Loucy (cell line): ENCODE data around the gene PKHD1.
"Not testable (repeated sequence)": the region's sequence is repeated elsewhere in the genome, so short reads cannot be mapped to it uniquely, and the experiment has no call there.

ENCODE experiments used
- H2AFZ ChIP-seq: fragments of 200-600 bp; sonication (generic); 2 replicates; pipeline ENCODE4 v1.6.0; 2016; ENCODE audit warnings: antibody characterized with exemption, mild to moderate bottlenecking, low read length, moderate library complexity
- H3F3A ChIP-seq: fragments of 200-600 bp; 2 replicates; pipeline ENCODE4 v1.6.0; 2016; ENCODE audit warnings: antibody characterized with exemption, low read depth, mild to moderate bottlenecking
- H3K27me3 ChIP-seq: fragments of 200-600 bp; sonication (generic); 2 replicates; pipeline ENCODE4 v1.6.1; 2014; ENCODE audit warnings: low read length, mild to moderate bottlenecking; ENCODE audit not compliant: insufficient read depth, poor library complexity, severe bottlenecking
- H3K36me3 ChIP-seq: fragments of 200-600 bp; sonication (generic); 2 replicates; pipeline ENCODE4 v1.6.1; 2016; ENCODE audit warnings: low read length; ENCODE audit not compliant: insufficient read depth
- H3K4me1 ChIP-seq: fragments of 200-600 bp; sonication (generic); 2 replicates; pipeline ENCODE4 v1.5.1; 2014; ENCODE audit warnings: low read length, mild to moderate bottlenecking; ENCODE audit not compliant: insufficient read depth, poor library complexity, severe bottlenecking
- H3K4me2 ChIP-seq: fragments of 200-600 bp; sonication (generic); 2 replicates; pipeline ENCODE4 v1.6.0; 2014; ENCODE audit warnings: antibody characterized with exemption, low read length, low read depth, mild to moderate bottlenecking; ENCODE audit not compliant: poor library complexity, severe bottlenecking
- H3K4me3 ChIP-seq: fragments of 200-600 bp; sonication (generic); 2 replicates; pipeline ENCODE4 v1.5.1; 2014; ENCODE audit warnings: low read length, mild to moderate bottlenecking, mixed read lengths; ENCODE audit not compliant: poor library complexity, severe bottlenecking
- H3K79me2 ChIP-seq: fragments of 200-600 bp; sonication (generic); 2 replicates; pipeline ENCODE4 v1.6.1; 2014; ENCODE audit warnings: low read length; ENCODE audit not compliant: insufficient read depth
- H3K9ac ChIP-seq: fragments of 200-600 bp; sonication (generic); 2 replicates; pipeline ENCODE4 v1.6.0; 2014; ENCODE audit warnings: mild to moderate bottlenecking, low read depth, low read length, moderate library complexity; ENCODE audit not compliant: poor library complexity, severe bottlenecking
- H3K9me2 ChIP-seq: fragments of 200-600 bp; sonication (generic); replicated peaks from 2 replicates; pipeline ENCODE4 v1.6.1; 2016; ENCODE audit warnings: low read depth, low read length, mixed read lengths
- H3K9me3 ChIP-seq: fragments of 200-600 bp; sonication (generic); 2 replicates; pipeline ENCODE4 v1.6.1; 2014; ENCODE audit warnings: mild to moderate bottlenecking, antibody characterized with exemption, low read length, low read depth; ENCODE audit not compliant: insufficient read depth
- H4K20me1 ChIP-seq: fragments of 200-600 bp; sonication (generic); 2 replicates; pipeline ENCODE4 v1.6.0; 2014; ENCODE audit warnings: antibody characterized with exemption, low read length, mild to moderate bottlenecking; ENCODE audit not compliant: insufficient read depth, poor library complexity, severe bottlenecking
- EZH2phosphoT487 ChIP-seq: fragments of 200-600 bp; IDR thresholded peaks from 2 replicates; pipeline ENCODE4 v1.6.1; 2018; ENCODE audit warnings: antibody characterized with exemption, mild to moderate bottlenecking, moderate library complexity, borderline replicate concordance
- TF ChIP-seq, protein P1 (sequence below): fragments of 200-600 bp; sonication (generic); conservative IDR thresholded peaks from 2 replicates; pipeline ENCODE4 v1.5.1; 2014; ENCODE audit warnings: mild to moderate bottlenecking, antibody characterized with exemption, low read length

The PKHD1 gene

DNA sequence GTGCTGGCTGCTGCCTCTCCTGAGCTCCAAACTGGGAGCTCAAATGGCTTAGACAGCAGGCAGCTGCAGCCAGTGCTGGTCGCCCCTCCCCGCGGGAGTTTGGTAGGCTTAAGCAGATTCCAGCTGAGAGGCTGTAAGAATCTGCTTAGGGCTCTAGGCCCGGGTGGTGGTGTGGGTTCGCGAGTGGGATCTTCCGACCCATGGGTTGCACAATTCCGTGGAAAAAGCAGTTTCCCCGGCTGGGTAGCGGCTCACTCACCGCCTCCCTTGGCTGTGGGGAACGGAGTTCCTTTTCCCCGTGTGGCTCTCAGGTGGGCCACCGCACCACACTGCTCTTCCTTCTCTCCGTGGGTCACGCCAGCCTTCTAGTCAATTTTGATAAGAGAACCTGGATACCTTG lies 232.5 kb downstream of the PKHD1 start:
- Histone ChIP-seq H3K27me3 (no peaks in the 10 kb centered on the region), H3K9ac (no peak overlapping the region), H4K20me1 (no peaks in the 10 kb centered on the region), H3K9me2 (no peaks in the 10 kb centered on the region), H3F3A (no peaks in the 10 kb centered on the region), H3K4me1 (no peaks in the 10 kb centered on the region), H3K79me2 (no peaks in the 10 kb centered on the region), H3K36me3 (no peaks in the 10 kb centered on the region), H3K4me2 (no peak overlapping the region), H2AFZ (no peak overlapping the region), H3K9me3 (no peaks in the 10 kb centered on the region), H3K4me3 (no peak overlapping the region)
- TF ChIP-seq, protein P1, sequence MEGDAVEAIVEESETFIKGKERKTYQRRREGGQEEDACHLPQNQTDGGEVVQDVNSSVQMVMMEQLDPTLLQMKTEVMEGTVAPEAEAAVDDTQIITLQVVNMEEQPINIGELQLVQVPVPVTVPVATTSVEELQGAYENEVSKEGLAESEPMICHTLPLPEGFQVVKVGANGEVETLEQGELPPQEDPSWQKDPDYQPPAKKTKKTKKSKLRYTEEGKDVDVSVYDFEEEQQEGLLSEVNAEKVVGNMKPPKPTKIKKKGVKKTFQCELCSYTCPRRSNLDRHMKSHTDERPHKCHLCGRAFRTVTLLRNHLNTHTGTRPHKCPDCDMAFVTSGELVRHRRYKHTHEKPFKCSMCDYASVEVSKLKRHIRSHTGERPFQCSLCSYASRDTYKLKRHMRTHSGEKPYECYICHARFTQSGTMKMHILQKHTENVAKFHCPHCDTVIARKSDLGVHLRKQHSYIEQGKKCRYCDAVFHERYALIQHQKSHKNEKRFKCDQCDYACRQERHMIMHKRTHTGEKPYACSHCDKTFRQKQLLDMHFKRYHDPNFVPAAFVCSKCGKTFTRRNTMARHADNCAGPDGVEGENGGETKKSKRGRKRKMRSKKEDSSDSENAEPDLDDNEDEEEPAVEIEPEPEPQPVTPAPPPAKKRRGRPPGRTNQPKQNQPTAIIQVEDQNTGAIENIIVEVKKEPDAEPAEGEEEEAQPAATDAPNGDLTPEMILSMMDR: no peak

DNA sequence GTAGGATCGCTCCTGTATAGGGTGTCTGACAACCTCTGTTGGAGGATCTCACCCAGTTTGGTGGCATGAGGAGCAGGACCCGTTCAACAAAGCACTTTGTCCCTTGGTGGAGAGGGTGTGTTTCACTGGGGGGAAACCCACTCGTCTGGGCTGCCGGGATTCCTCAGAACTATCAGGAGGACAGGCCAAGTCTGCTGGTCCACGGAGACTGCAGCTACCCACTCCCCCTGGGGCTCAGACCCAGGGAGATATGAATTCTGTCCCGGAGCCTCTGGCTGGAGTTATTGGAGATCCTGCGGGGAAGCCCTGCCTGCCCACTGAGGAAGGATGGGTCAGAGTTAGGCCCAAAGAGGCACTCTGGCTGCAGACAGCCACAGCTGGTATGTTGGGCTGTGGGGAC lies 233.1 kb downstream of the PKHD1 start:
- Histone ChIP-seq H3K4me1 (no peaks in the 10 kb centered on the region), H2AFZ (no peak overlapping the region), H3K4me2 (no peak overlapping the region), H3K27me3 (no peaks in the 10 kb centered on the region), H3K9me3 (no peaks in the 10 kb centered on the region), H3K4me3 (no peak overlapping the region), H3F3A (no peaks in the 10 kb centered on the region), H3K79me2 (no peaks in the 10 kb centered on the region), H4K20me1 (no peaks in the 10 kb centered on the region), H3K36me3 (no peaks in the 10 kb centered on the region), H3K9ac (no peak overlapping the region), H3K9me2 (no peaks in the 10 kb centered on the region)
- no peak for TF ChIP-seq EZH2phosphoT487
- TF ChIP-seq, protein P1: no peak

DNA sequence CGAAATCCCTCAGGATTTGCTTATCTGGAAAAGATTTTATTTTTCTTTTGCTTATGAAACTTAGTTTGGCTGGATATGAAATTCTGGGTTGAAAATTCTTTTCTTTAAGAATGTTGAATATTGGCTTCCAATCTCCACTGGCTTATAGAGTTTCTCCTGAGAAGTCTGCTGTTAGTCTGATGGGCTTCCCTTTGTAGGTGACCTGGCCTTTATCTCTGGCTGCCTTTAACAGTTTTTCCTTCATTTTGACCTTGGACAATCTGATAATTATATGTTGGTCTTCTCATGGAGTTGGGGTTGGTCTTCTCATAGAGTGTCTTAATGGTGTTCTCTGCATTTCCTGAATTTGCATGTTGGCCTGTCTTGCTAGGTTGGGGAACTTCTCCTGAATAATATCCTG lies 234.3 kb downstream of the PKHD1 start:
- not testable (repeated sequence) for H3K9ac ChIP-seq, H3K9me3 ChIP-seq, H3K36me3 ChIP-seq, H2AFZ ChIP-seq, H3K4me2 ChIP-seq, H3K4me3 ChIP-seq, H3K9me2 ChIP-seq, H3F3A ChIP-seq, H4K20me1 ChIP-seq, H3K27me3 ChIP-seq, H3K4me1 ChIP-seq, H3K79me2 ChIP-seq

DNA sequence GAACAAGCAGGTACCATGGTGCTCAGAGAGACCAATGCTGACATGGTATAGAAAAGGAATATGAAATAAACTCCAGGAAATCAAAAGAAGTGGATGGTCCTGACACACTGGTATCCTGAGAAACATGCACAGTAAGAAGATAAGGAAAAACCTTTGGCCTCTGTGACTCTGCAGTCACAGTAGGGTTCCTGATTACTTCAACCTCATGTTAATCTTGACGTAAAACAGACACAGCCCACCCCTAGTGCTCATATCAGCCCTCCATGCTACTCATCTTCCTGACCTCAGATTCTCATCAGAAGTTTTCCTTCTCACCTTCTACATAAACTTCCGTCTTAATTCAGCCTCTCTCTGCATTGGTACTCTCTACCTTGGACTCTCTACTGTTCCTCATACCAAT lies 240.9 kb downstream of the PKHD1 start:
- Histone ChIP-seq H3K4me3 (no peak overlapping the region), H3K79me2 (no peaks in the 10 kb centered on the region), H3K4me2 (no peak overlapping the region), H2AFZ (no peak overlapping the region), H3K4me1 (no peaks in the 10 kb centered on the region), H3K9me3 (no peaks in the 10 kb centered on the region), H3K9me2 (no peaks in the 10 kb centered on the region), H3K27me3 (no peaks in the 10 kb centered on the region), H4K20me1 (no peaks in the 10 kb centered on the region), H3K9ac (no peak overlapping the region), H3K36me3 (no peaks in the 10 kb centered on the region), H3F3A (no peaks in the 10 kb centered on the region)
- no peak for TF ChIP-seq EZH2phosphoT487
- TF ChIP-seq, protein P1: no peak
